IPS DF 6.9 (cell line): ENCODE results near the gene BORCS5.

Experiments used
- DNase-seq: peaks from one replicate; pipeline ENCODE4 v3.0.0-alpha.2; 2013; ENCODE audit warnings: low read depth, low spot score
- H3K27ac ChIP-seq: one replicate; pipeline ENCODE4 v1.5.1; 2013; ENCODE audit warnings: low read length, control low read depth
- H3K27me3 ChIP-seq: 2 replicates; pipeline ENCODE4 v1.6.1; 2013; ENCODE audit warnings: mild to moderate bottlenecking, low read length; ENCODE audit not compliant: control insufficient read depth, insufficient read depth
- H3K36me3 ChIP-seq: 2 replicates; pipeline ENCODE4 v1.6.1; 2013; ENCODE audit warnings: low read length; ENCODE audit not compliant: control insufficient read depth, insufficient read depth
- H3K4me1 ChIP-seq: 2 replicates; pipeline ENCODE4 v1.6.1; 2013; ENCODE audit warnings: low read length; ENCODE audit not compliant: control insufficient read depth, insufficient read depth
- H3K4me3 ChIP-seq: 2 replicates; pipeline ENCODE4 v1.5.1; 2013; ENCODE audit warnings: mild to moderate bottlenecking, low read length
- H3K9me3 ChIP-seq: 2 replicates; pipeline ENCODE4 v1.6.1; 2013; ENCODE audit warnings: low read length, inconsistent platforms; ENCODE audit not compliant: control insufficient read depth, insufficient read depth
- WGBS: extraction: QIAGEN DNeasy Blood & Tissue Kit; methylation state at CpG from one replicate; pipeline ENCODE4 v1.1.7; 2013; ENCODE audit warnings: mixed read lengths, missing lambda C conversion rate; ENCODE audit not compliant: insufficient read length, insufficient coverage; 5-methylcytosine and 5-hydroxymethylcytosine counted together

Gene BORCS5

DNA sequence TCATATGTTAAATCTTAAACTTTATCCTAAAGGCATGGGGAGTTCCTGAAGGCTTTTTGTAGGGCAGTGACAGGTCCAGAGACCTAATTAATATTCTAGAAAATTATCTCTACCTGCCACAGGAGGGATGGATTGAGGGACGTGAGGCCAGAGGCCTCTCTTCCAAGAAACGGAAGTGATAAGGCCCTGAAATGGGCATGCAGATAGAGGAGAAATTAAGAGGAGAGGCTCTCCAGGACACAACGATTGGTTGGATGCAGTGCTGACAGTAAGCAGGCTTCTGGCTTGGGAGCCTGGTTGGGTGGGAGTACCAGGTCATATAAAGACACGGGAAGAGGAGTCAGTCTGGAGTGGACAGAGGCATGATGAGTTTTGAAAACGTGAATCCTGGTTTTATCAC, 3.1 kb upstream of the BORCS5 start:
- Histone ChIP-seq H3K4me1 (peaks cover 2% of the 10 kb centered on the region; the same call in 1 of the 2 replicates), H3K4me3 (no peak overlapping the region), H3K27ac (no peak overlapping the region), H3K36me3 (no peaks in the 10 kb centered on the region), H3K27me3 (no peaks in the 10 kb centered on the region; the same call in 1 of the 2 replicates), H3K9me3 (no peaks in the 10 kb centered on the region)
- WGBS: no CpG with 5 or more reads among the region's 5 CpGs
- DNase-seq: no peak

DNA sequence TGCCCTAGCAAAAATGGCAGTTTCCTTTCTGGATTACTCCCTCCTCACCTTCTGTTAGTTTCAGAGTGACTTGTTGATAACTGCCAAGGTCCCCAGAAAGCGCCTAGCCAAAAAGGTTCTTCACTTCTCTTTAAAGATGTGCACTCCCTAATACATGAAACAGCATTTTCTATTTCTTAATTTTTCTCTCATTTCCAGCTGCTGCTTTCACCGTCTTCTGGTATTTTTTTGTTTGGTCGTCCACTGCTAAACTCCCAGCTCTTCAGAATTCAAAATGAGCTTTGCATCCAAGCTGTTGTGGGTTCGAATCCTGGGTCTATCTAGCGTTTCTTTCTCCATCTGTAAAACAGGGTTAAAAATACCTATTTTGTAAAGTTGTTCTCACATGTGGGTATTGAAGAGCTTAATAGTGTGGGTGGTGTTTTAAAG, 397 bp upstream of the BORCS5 start:
- no CpG with 5 or more reads among the region's 5 CpGs for WGBS

DNA sequence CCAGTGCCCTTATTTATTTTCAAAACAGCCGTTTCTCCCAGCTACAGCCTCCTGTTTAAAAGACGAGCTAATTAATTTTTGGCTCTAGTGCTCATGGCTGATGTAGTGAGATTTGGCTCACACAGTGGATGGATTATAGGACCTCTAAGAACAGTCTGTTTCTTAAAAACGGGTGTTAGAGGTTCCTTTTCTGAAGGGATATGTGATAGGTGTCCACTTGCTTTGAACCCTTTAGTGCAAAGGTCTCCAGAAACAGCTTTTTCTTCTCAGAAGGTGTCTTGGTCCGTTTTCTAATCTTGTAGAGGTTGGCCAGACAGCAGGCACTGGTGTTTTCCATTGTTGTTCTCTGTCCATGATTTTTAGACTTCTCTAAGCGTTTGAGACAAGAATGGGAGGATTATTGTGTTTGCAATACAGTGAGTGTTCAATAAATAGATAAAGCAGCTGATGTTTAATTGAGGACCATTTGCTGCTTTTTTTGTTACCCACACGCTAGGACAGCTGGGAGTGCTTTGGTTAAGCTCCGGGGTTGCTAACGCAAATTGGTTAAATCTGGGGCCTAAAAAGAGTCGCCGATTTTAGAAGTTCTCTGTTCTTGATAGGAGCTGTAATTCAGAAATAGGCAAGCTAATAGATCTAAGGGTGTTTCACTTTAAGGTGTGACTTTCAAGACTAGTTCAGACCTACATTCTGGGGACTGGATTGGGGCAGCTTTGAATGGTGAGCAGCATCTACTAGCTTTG, 1.0 kb downstream of the BORCS5 start:
- H3K4me3 ChIP-seq: peak overlapping the region; percentile 89
- no peak for DNase-seq
- H3K36me3 ChIP-seq: no peaks in the 10 kb centered on the region
- H3K4me1 ChIP-seq: no peaks in the 10 kb centered on the region
- no peaks in the 10 kb centered on the region for H3K27me3 ChIP-seq
- H3K9me3 ChIP-seq: no peaks in the 10 kb centered on the region
- no peak overlapping the region for H3K27ac ChIP-seq
- no CpG with 5 or more reads among the region's 10 CpGs for WGBS

More for the DNA sequence above, 397 bp upstream of the BORCS5 start:
- H3K27me3 ChIP-seq: no peaks in the 10 kb centered on the region
- H3K27ac ChIP-seq: no peak overlapping the region
- H3K4me3 ChIP-seq: peak overlapping the region; percentile 89; the same call in 1 of the 2 replicates
- no peak for DNase-seq
- no peaks in the 10 kb centered on the region for H3K4me1 ChIP-seq
- H3K36me3 ChIP-seq: no peaks in the 10 kb centered on the region
- H3K9me3 ChIP-seq: no peaks in the 10 kb centered on the region

DNA sequence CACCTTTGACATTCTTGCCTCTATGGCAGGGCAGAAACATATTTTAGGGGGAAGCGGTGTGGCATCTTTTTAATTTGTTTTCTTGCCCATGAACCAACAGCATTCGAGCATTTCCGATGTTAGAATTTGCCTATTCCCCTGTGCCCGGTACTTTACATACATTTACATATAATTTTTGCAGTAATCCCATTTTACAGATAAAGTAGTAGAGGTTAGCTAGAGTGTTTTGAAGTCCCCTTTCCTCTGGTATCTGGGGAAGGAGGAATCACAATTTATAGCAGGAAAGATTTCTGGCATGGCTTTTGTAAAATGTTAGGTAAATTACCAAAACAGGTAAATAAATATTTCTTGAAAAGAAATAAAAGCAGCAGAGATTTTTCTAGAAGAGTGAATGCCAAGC, 1.6 kb downstream of the BORCS5 start:
- H3K9me3 ChIP-seq: no peaks in the 10 kb centered on the region
- no peaks in the 10 kb centered on the region for H3K36me3 ChIP-seq
- no peaks in the 10 kb centered on the region for H3K27me3 ChIP-seq
- no CpG with 5 or more reads among the region's 4 CpGs for WGBS
- no peaks in the 10 kb centered on the region for H3K4me1 ChIP-seq
- no peak overlapping the region for H3K4me3 ChIP-seq
- H3K27ac ChIP-seq: no peak overlapping the region
- DNase-seq: no peak

DNA sequence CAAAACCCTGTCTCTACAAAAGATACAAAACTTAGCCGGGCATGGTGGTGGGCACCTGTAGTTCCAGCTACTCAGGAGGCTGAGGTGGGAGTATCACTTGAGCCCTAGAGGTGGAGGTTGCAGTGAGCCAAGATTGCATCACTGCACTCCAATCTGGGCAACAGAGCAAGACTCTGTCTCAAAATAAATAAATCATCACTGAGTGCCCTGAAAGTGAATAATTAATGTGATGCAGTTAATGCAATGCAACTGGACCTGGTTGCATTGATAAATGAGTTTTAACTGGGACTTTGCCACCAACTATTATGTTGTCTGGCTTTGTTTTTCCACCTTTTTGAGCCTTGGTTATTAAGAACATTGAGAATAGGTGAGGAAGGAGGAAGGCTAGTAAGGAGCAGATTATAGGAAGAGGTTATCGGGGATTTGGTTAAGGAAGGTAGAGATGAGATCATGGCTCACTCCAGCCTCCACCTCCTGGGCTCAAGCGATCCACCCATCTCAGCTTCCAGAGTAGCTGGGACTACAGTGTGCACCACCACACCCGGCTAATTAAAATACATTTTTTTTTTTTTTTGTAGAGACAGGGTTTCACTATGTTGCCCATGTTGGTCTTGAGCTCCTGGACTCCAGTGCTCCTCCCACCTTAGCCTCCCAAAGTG, 8.0 kb downstream of the BORCS5 start:
- H3K4me3 ChIP-seq: no peak overlapping the region
- H3K27me3 ChIP-seq: no peaks in the 10 kb centered on the region
- no peaks in the 10 kb centered on the region for H3K36me3 ChIP-seq
- no peak for DNase-seq
- no peaks in the 10 kb centered on the region for H3K9me3 ChIP-seq
- WGBS: 100% methylated on average over 1 of the region's 4 CpGs
- H3K4me1 ChIP-seq: no peaks in the 10 kb centered on the region
- no peak overlapping the region for H3K27ac ChIP-seq

DNA sequence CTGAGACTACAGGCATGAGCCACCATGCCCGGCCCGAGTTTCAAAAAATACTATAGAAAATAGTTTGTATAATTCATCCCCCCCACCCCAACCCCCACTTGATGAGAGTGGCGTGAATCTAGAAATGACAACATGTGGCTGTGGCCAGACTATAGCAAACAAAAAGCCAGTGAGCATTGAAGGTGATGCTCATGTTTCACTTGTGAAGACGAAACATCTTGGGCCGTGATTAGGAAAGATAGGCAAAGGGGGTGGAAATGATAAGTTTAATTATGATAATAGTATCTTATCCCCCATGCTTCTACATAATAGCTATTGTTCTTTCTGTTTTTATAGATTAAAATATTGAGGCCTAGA, 8.5 kb downstream of the BORCS5 start:
- Histone ChIP-seq H3K27me3 (no peaks in the 10 kb centered on the region), H3K36me3 (no peaks in the 10 kb centered on the region), H3K27ac (no peak overlapping the region), H3K4me1 (no peaks in the 10 kb centered on the region), H3K9me3 (no peaks in the 10 kb centered on the region), H3K4me3 (no peak overlapping the region)
- no peak for DNase-seq
- WGBS: no CpG with 5 or more reads among the region's 5 CpGs

DNA sequence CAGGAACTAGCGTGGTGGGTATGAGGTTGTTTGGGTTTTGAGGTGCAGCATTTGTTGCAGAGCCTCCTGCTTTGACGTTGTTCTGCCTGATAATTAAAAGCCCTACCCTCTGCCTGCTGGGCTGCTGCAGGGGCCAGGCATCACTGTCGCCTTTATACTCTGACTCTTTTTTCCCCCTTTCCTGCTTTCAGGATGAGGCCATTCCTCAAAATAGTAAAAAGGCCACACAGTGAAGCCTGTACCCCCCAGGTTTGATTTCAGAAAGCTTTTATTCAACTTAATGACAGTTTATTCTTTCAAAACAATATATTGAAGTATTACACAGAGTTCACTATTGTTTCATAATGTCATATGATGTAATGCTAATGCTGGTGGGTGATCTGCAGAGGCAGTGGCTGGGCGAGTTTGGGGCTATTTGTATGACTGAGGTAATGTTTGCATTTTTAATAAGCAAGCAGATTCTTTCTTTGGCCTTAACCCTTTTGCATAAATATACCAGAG, 9.1 kb downstream of the BORCS5 start:
- no peak overlapping the region for H3K4me3 ChIP-seq
- no peaks in the 10 kb centered on the region for H3K4me1 ChIP-seq
- no peaks in the 10 kb centered on the region for H3K9me3 ChIP-seq
- no peak for DNase-seq
- H3K27ac ChIP-seq: no peak overlapping the region
- H3K27me3 ChIP-seq: no peaks in the 10 kb centered on the region
- H3K36me3 ChIP-seq: no peaks in the 10 kb centered on the region
- WGBS: no CpG with 5 or more reads among the region's 4 CpGs

DNA sequence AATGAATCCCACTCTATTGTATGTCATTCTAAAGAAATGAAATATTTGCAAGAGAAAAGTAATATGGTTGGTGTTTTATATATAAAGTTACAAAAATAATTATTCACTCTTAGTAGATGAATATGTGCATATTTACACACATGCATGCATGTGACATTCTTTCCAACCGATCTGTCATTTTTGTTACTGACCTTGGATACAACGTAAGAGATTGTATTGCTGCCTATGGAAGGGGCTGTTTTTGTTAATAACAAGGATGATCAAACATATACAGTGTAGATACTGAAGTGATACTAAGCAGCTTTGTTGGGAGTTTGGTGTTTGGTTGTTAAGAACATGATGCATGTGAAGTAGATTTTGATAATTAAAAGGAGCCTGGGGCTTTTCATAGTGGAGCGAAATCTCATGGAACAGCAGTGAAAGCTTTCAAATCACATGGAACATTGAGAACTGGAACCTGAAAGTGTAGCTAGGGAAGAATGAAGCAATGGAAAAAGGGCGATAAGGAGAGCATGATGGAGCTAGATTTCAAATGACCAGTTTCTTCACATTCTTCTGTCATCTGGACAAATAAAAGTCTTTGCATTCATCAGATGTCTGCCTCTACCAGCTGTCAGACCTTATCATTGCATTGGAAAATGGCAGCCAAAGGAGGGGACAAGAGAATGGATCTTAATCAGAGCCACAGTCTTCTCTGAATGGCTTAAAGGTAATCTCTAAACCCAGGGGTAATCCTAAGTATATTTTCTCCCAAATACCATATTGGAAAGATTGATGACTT, 10.0 kb downstream of the BORCS5 start:
- 100% methylated on average over 1 of the region's 4 CpGs for WGBS
- Histone ChIP-seq H3K36me3 (no peaks in the 10 kb centered on the region), H3K27ac (no peak overlapping the region), H3K27me3 (no peaks in the 10 kb centered on the region), H3K9me3 (no peaks in the 10 kb centered on the region), H3K4me1 (no peaks in the 10 kb centered on the region), H3K4me3 (no peak overlapping the region)
- DNase-seq: no peak

DNA sequence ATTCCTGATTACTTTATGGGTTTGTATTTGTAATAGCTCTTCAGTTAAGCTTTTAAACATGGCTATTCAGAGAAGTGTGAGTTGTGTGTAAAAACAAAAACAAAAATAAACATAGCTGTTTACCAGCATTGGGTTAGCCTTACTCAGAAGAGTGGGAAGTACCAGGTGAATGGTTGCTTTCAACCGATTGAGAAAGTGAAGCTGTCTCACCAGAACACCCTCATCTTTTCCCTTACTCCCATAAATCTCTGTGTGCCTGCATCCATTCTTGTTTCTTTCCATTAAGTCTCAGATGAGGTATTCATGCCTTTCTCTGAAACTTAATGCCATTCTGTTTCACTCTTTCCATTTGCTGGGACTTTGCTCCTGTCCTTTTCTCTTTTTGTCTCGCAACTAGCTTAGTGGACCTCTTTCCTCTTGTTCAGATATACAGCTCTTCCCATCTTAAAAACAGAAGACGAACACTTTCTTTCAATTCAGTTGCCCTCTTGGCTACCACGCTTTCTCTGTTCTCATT, 10.7 kb downstream of the BORCS5 start:
- WGBS: no CpG with 5 or more reads among the region's 4 CpGs
- Histone ChIP-seq H3K4me1 (no peaks in the 10 kb centered on the region), H3K4me3 (no peak overlapping the region), H3K9me3 (no peaks in the 10 kb centered on the region), H3K36me3 (no peaks in the 10 kb centered on the region), H3K27me3 (no peaks in the 10 kb centered on the region), H3K27ac (no peak overlapping the region)
- DNase-seq: no peak

DNA sequence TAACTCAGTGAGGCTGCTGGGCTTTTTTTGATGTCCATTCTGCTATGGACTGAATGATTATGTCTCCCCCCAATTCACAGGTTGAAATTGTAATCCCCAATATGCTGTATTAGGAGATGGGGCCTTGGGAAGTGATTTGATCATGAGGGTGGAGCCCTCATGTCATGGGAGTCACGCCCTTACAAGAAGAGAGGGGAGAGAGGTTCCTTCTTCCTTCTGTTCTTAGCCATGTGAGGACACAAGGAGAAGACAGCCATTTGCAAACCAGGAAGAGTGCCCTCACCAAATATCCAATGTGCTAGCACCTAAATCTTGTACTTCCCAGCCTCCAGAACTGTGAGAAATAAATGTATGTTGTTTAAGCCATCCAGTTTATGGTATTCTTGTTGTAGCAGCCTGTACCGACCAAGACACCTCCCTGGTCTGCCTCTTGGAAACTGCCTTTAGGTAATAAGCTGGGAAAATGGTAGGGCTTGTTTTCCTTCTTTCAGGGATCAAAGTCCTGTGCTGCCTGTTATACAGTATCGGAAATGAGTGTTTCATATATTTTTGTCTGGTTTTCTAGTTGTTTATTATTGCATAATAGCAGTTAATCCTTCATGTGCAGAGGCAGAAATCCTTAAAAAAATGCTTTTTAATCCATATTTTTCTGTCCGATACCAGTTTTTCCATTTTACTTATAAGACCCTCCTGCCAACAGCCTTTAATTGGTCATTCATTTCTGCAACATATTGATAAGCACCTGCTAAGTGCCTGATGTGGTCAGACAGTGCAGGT, 16.3 kb downstream of the BORCS5 start:
- no CpG with 5 or more reads among the region's 4 CpGs for WGBS

More for the DNA sequence above, 16.3 kb downstream of the BORCS5 start:
- Histone ChIP-seq H3K27me3 (no peaks in the 10 kb centered on the region), H3K27ac (no peak overlapping the region), H3K4me3 (no peak overlapping the region), H3K4me1 (no peaks in the 10 kb centered on the region), H3K36me3 (no peaks in the 10 kb centered on the region), H3K9me3 (no peaks in the 10 kb centered on the region)
- no peak for DNase-seq
